WTC11 (cell line): ENCODE results near the gene TMC8. TPM values are rescaled to one million over a fixed set of nuclear protein-coding genes. Genes with fewer than 3 reads are reported as not detected.

Source experiments
- ATAC-seq: fragments of 200-7000 bp; cut with Tn5 transposase; 2 replicates; pipeline ENCODE4 v1.10.0; 2021; ENCODE audit warnings: mild to moderate bottlenecking, moderate library complexity
- CTCF ChIA-PET: fragments of 300-600 bp; sonication (Branson Sonifier 250); formaldehyde crosslinking; loops from one replicate; lab custom pipeline; 2021; ENCODE audit warnings: antibody characterized with exemption; lab: Charles Lee
- POLR2A ChIA-PET: fragments of 350-600 bp; sonication (Branson Sonifier 250); formaldehyde crosslinking; loops from one replicate; lab custom pipeline; 2021; ENCODE audit warnings: antibody characterized with exemption; lab: Charles Lee
- DNase-seq: peaks from one replicate; pipeline ENCODE4 v3.0.0; 2021; ENCODE audit warnings: low spot score
- H3K27ac Mint-ChIP-seq: 2 replicates; pipeline ENCODE4 v1.8.0; 2021; ENCODE audit warnings: mixed read lengths
- H3K27me3 Mint-ChIP-seq: 2 replicates; pipeline ENCODE4 v1.8.0; 2021; ENCODE audit warnings: low read depth, mild to moderate bottlenecking, moderate library complexity, mixed read lengths
- H3K36me3 Mint-ChIP-seq: 2 replicates; pipeline ENCODE4 v1.8.0; 2021; ENCODE audit warnings: mixed read lengths
- H3K4me1 Mint-ChIP-seq: 2 replicates; pipeline ENCODE4 v1.8.0; 2022; ENCODE audit warnings: mixed read lengths
- H3K4me3 Mint-ChIP-seq: 2 replicates; pipeline ENCODE4 v1.8.0; 2021; ENCODE audit warnings: mild to moderate bottlenecking, moderate library complexity, mixed read lengths
- H3K9me3 Mint-ChIP-seq: 2 replicates; pipeline ENCODE4 v1.8.0; 2021; ENCODE audit warnings: mixed read lengths
- CBFB ChIP-seq: sonication (generic); formaldehyde crosslinking; IDR thresholded peaks from 2 replicates; pipeline ENCODE4 v1.8.1; 2022; ENCODE audit warnings: mild to moderate bottlenecking, low read depth, missing genetic modification reagents
- ELF4 ChIP-seq: sonication (generic); formaldehyde crosslinking; IDR thresholded peaks from 2 replicates; pipeline ENCODE4 v1.8.1; 2022; ENCODE audit warnings: low read depth, mild to moderate bottlenecking, moderate library complexity, missing genetic modification reagents
- JUN ChIP-seq: sonication (generic); formaldehyde crosslinking; IDR thresholded peaks from 2 replicates; pipeline ENCODE4 v1.8.0; 2023; ENCODE audit warnings: mild to moderate bottlenecking, missing genetic modification reagents
- MYBL2 ChIP-seq: sonication (generic); formaldehyde crosslinking; IDR thresholded peaks from 2 replicates; pipeline ENCODE4 v1.8.1; 2023; ENCODE audit warnings: mild to moderate bottlenecking, moderate library complexity, missing genetic modification reagents
- NR1H2 ChIP-seq: sonication (generic); formaldehyde crosslinking; IDR thresholded peaks from 2 replicates; pipeline ENCODE4 v1.9.0; 2021; ENCODE audit warnings: mild to moderate bottlenecking, moderate library complexity, missing genetic modification reagents
- PRRX2 ChIP-seq: fragments of 250-450 bp; sonication (Bioruptor Pico); IDR thresholded peaks from 2 replicates; pipeline ENCODE4 v1.8.0; 2021; ENCODE audit warnings: mild to moderate bottlenecking
- RORB ChIP-seq: fragments of 250-450 bp; sonication (Bioruptor Pico); IDR thresholded peaks from 2 replicates; pipeline ENCODE4 v1.9.0; 2021; ENCODE audit warnings: mild to moderate bottlenecking
- SMAD3 ChIP-seq: sonication (generic); formaldehyde crosslinking; IDR thresholded peaks from 2 replicates; pipeline ENCODE4 v1.8.0; 2022; ENCODE audit warnings: missing genetic modification reagents, mild to moderate bottlenecking, borderline replicate concordance
- TEAD1 ChIP-seq: sonication (generic); formaldehyde crosslinking; IDR thresholded peaks from 2 replicates; pipeline ENCODE4 v1.8.0; 2022; ENCODE audit warnings: mild to moderate bottlenecking, missing genetic modification reagents
- TEAD4 ChIP-seq: sonication (generic); formaldehyde crosslinking; IDR thresholded peaks from 2 replicates; pipeline ENCODE4 v1.8.0; 2022; ENCODE audit warnings: mild to moderate bottlenecking, missing genetic modification reagents
- ZNF219 ChIP-seq: sonication (generic); formaldehyde crosslinking; IDR thresholded peaks from 2 replicates; pipeline ENCODE4 v1.8.0; 2023; ENCODE audit warnings: missing genetic modification reagents, mild to moderate bottlenecking, borderline replicate concordance
- ZNF232 ChIP-seq: sonication (generic); formaldehyde crosslinking; IDR thresholded peaks from 2 replicates; pipeline ENCODE4 v1.8.0; 2022; ENCODE audit warnings: mild to moderate bottlenecking, missing genetic modification reagents
- ZNF671 ChIP-seq: fragments of 250-450 bp; sonication (Bioruptor Pico); IDR thresholded peaks from 2 replicates; pipeline ENCODE4 v1.8.0; 2021; ENCODE audit warnings: mild to moderate bottlenecking
- total RNA-seq: library from RNA; stranded (reverse); gene quantifications from 3 replicates; pipeline ENCODE4 v1.2.3, GENCODE V29; 2021
- TF ChIP-seq, protein P1 (sequence below): sonication (generic); formaldehyde crosslinking; IDR thresholded peaks from 2 replicates; pipeline ENCODE4 v1.8.0; 2022; ENCODE audit warnings: mild to moderate bottlenecking, missing genetic modification reagents
- TF ChIP-seq, protein P2 (sequence below): sonication (generic); formaldehyde crosslinking; IDR thresholded peaks from 2 replicates; pipeline ENCODE4 v1.8.1; 2023; ENCODE audit warnings: mild to moderate bottlenecking, missing genetic modification reagents
- TF ChIP-seq, protein P3 (sequence below): fragments of 200-600 bp; IDR thresholded peaks from 2 replicates; pipeline ENCODE4 v1.8.0; 2022; ENCODE audit warnings: antibody characterized with exemption

TMC8 gene
- total RNA-seq, 1 experiment from 2014 or later, result 3.7 TPM

DNA sequence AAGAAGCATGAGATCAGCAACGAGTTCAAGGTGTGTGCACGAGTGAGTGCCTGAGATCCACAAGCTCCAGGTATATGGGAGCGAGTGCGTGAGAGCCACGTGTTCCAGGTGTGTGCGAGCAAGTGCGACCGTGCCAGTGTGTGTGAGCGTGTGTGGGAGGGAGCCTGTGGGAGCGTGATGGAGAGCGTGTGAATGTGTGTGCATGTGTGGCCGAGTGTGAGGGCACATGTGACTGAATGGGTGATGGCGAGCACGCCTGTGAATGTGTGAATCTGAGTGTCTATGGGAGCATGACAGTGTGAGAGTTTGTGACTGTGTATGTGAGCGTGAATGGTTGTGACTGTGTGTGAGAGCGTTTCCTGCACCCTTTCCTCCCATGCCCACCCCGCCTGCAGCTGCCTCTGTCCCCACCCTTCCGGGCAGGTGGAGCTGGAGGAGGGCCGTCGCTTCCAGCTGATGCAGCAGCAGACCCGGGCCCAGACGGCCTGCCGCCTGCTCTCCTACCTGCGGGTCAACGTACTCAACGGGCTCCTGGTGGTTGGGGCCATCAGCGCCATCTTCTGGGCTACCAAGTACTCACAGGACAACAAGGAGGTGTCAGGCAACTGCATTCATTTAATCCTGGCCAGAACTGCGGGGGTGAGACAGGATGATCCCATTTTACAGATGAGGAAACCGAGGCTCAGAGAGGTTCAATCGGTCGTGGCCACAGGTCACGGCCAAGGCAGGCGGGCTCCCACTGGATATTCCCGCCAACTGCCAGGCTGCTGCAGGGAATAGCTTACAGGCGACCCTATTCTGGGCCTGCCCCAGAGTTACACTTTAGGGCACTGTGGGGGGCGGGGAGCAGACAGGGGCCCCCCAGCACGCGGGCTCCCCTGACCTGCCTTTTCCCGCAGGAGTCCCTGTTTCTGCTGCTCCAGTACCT lies 3.7 kb downstream of the TMC8 start (continued):
- TF ChIP-seq ELF4 (CRISPR knock-in tag), result no peak
- TF ChIP-seq, all 79 proteins: peak for 8

DNA sequence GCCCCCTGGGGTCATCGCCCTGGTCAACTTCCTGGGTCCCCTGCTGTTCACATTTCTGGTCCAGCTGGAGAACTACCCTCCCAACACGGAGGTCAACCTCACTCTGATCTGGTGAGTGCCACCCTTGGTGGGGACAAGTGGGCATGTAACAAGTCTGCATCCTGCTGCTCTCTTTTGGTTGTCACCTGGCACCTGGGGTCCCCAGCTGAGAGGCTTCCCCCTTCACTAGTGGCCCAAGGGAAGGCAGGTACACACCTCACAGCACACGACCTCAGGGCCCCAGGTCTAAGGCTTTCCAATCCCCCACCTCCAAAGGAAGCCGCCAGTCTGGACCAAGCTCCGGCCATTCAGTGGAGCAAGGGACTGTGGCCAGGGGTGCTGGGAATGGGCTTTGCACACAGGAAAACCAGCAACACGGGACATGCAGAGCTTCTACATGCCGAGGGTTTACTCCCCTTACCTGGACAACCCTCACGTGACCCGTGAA lies 4.4 kb downstream of the TMC8 start:
- Mint-ChIP-seq H3K36me3 (no peaks in the 10 kb centered on the region), H3K4me1 (peaks cover 37% of the 10 kb centered on the region), H3K27ac (no peak overlapping the region), H3K27me3 (peaks cover 17% of the 10 kb centered on the region), H3K9me3 (no peaks in the 10 kb centered on the region), H3K4me3 (no peak overlapping the region)
- CTCF ChIA-PET, result interaction anchor here (0.7 to 10.2 kb wide), 13 partner anchors 17 to 177 kb away, joined by 3 to 82 read pairs (median 3); partner anchors contain the start of genes AFMID, TK1 and TNRC6C
- no peak for TF ChIP-seq TEAD1 (CRISPR knock-in tag)
- TF ChIP-seq NR1H2 (CRISPR knock-in tag), result 0 out of 2 replicates have a peak, but pooled peaks have one; percentile 16
- ATAC-seq (no peak), DNase-seq (no peak)
- POLR2A ChIA-PET, result no interaction called here

DNA sequence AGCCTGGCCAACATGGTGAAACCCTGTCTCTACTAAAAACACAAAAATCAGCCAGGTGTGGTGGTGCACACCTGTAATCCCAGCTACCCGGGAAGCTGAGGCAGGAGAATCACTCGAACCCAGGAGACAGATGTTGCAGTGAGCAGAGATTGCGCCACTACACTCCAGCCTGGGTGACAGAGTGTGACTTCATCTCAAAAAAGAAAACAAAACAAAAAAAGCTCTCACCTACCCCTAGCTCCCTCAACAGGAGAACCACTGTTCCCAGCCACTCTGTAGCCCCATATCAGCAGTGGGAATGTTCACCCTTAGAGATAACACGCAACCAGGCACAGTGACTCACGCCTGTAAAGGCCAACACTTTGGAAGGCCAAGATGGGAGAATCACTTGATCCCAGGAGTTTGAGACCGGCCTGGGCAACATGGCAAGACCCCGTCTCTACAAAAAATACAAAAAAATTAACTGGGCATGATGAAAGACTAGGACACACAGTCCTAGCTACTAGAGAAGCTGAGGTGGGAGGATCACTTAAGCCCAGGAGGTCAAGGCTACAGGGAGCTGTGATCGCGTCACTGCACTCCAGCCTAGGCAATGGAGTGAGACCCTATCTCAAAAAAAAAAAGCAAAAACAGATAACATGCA lies 5.4 kb downstream of the TMC8 start:
- Mint-ChIP-seq H3K27me3 (peaks cover 15% of the 10 kb centered on the region), H3K4me3 (no peak overlapping the region), H3K9me3 (no peaks in the 10 kb centered on the region), H3K36me3 (no peaks in the 10 kb centered on the region), H3K27ac (peak overlapping the region; percentile 41; the same call in 1 of the 2 replicates), H3K4me1 (peaks cover 30% of the 10 kb centered on the region)
- POLR2A ChIA-PET, result no interaction called here
- CTCF ChIA-PET, result interaction anchor here (0.6 to 10.2 kb wide), 7 partner anchors 18 to 476 kb away, joined by 3 to 82 read pairs (median 3); no protein-coding TSS in a partner anchor
- no peak for ATAC-seq
- no peak for TF ChIP-seq JUN
- TF ChIP-seq, protein P1, sequence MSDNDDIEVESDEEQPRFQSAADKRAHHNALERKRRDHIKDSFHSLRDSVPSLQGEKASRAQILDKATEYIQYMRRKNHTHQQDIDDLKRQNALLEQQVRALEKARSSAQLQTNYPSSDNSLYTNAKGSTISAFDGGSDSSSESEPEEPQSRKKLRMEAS (CRISPR knock-in tag), result no peak
- TF ChIP-seq SMAD3 (CRISPR knock-in tag), result no peak
- TF ChIP-seq MYBL2 (CRISPR knock-in tag), result no peak
- TF ChIP-seq ZNF219, result no peak
- TF ChIP-seq NR1H2 (CRISPR knock-in tag), result no peak
- TF ChIP-seq CBFB (CRISPR knock-in tag), result no peak
- TF ChIP-seq TEAD4 (CRISPR knock-in tag), result no peak
- no peak for TF ChIP-seq ZNF232 (CRISPR knock-in tag)
- no peak for TF ChIP-seq ZNF671
- TF ChIP-seq, protein P2, sequence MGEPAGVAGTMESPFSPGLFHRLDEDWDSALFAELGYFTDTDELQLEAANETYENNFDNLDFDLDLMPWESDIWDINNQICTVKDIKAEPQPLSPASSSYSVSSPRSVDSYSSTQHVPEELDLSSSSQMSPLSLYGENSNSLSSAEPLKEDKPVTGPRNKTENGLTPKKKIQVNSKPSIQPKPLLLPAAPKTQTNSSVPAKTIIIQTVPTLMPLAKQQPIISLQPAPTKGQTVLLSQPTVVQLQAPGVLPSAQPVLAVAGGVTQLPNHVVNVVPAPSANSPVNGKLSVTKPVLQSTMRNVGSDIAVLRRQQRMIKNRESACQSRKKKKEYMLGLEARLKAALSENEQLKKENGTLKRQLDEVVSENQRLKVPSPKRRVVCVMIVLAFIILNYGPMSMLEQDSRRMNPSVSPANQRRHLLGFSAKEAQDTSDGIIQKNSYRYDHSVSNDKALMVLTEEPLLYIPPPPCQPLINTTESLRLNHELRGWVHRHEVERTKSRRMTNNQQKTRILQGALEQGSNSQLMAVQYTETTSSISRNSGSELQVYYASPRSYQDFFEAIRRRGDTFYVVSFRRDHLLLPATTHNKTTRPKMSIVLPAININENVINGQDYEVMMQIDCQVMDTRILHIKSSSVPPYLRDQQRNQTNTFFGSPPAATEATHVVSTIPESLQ (CRISPR knock-in tag), result no peak
- no peak for TF ChIP-seq PRRX2 (CRISPR knock-in tag)
- DNase-seq, result no peak

DNA sequence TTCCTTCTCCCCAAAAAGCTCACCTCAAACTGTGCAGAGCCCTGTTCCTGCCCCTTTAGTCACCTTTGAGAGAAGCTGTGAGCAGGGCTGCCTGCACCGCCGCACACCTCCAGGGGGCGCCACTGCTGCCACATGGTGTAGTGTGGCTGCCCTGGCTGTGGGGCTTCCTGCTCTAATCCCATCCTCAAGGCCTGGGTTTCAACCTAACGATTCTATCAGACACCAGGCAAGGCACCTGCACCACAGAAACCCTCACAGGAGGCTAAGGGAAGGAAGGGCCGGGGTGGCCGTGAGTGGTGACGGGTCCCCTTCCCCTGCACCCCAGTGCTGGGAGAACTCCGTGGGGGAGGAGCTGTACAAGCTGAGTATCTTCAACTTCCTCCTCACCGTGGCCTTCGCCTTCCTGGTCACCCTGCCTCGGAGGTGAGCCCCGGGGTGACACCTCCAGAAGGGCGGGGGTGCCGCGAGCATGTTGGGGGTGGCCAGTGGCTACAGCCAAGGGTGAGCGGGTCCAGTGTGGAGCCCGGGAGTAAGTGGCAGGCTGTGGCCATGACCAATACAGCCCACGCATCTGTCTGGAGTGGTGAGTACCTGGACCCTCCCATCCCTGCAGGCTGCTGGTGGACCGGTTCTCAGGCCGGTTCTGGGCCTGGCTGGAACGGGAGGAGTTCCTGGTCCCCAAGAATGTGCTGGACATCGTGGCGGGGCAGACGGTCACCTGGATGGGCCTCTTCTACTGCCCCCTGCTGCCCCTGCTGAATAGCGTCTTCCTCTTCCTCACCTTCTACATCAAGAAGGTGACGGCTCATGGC lies 7.0 kb downstream of the TMC8 start:
- POLR2A ChIA-PET, result interaction anchor here (0.5 kb wide), 2 partner anchors 29 to 30 kb away, joined by 3 to 4 read pairs; no protein-coding TSS in a partner anchor
- TF ChIP-seq RORB (CRISPR knock-in tag), result no peak
- TF ChIP-seq, protein P3, sequence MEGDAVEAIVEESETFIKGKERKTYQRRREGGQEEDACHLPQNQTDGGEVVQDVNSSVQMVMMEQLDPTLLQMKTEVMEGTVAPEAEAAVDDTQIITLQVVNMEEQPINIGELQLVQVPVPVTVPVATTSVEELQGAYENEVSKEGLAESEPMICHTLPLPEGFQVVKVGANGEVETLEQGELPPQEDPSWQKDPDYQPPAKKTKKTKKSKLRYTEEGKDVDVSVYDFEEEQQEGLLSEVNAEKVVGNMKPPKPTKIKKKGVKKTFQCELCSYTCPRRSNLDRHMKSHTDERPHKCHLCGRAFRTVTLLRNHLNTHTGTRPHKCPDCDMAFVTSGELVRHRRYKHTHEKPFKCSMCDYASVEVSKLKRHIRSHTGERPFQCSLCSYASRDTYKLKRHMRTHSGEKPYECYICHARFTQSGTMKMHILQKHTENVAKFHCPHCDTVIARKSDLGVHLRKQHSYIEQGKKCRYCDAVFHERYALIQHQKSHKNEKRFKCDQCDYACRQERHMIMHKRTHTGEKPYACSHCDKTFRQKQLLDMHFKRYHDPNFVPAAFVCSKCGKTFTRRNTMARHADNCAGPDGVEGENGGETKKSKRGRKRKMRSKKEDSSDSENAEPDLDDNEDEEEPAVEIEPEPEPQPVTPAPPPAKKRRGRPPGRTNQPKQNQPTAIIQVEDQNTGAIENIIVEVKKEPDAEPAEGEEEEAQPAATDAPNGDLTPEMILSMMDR, result peak; percentile 70; the same call in 1 of the 2 replicates
- Mint-ChIP-seq H3K9me3 (no peaks in the 10 kb centered on the region), H3K4me3 (no peak overlapping the region), H3K27me3 (peaks cover 15% of the 10 kb centered on the region), H3K4me1 (peaks cover 26% of the 10 kb centered on the region), H3K27ac (no peak overlapping the region), H3K36me3 (no peaks in the 10 kb centered on the region)
- DNase-seq (peak; percentile 59), ATAC-seq (no peak)
- CTCF ChIA-PET, result interaction anchor here (0.6 to 10.2 kb wide), 16 partner anchors 9 to 113 kb away, joined by 3 to 82 read pairs (median 4); partner anchors contain the start of genes AFMID, TK1, TMC6 and TMC8
